Breast epithelium (tissue), 4 donors: ENCODE data around the gene ZACN. TPM values are rescaled to one million over a fixed set of nuclear protein-coding genes. Genes with fewer than 3 reads are reported as not detected.
A peak's percentile ranks its signal among the peaks of the same experiment; 100 is the strongest.

Source experiments
- DNase-seq, 2 donors: peaks; one replicate each; pipeline ENCODE4 v3.0.0-alpha.2; 2019; ENCODE audit warnings: low spot score in 2 of 2
- H3K27ac ChIP-seq, 2 donors: fragments of 200-600 bp; sonication (generic) in 1 of 2; one replicate each; pipeline ENCODE4 v1.5.1; 2016 to 2019; ENCODE audit warnings: mild to moderate bottlenecking in 1 of 2
- H3K27me3 ChIP-seq, 2 donors: fragments of 200-600 bp; sonication (generic) in 1 of 2; one replicate each; pipeline versions ENCODE4 v1.5.1 to v1.6.0; 2017 to 2019; ENCODE audit warnings: control low read depth in 1 of 2, mild to moderate bottlenecking in 1 of 2
- H3K36me3 ChIP-seq: fragments of 200-600 bp; one replicate; pipeline ENCODE4 v1.5.1; 2019
- H3K4me1 ChIP-seq, 2 donors: fragments of 200-600 bp; sonication (generic); one replicate each; pipeline ENCODE4 v1.5.1; 2016 to 2019; ENCODE audit warnings: control low read depth in 1 of 2
- H3K4me3 ChIP-seq, 3 donors: fragments of 200-600 bp; sonication (generic); 1 replicate in 2 of 3; 2 replicates in 1 of 3; pipeline ENCODE4 v1.5.1; 2016 to 2019; ENCODE audit warnings: mild to moderate bottlenecking in 3 of 3, moderate library complexity in 2 of 3
- H3K9me3 ChIP-seq, 2 donors: fragments of 200-600 bp; sonication (generic) in 1 of 2; one replicate each; pipeline ENCODE4 v1.5.1; 2016 to 2019; ENCODE audit warnings: control low read depth in 1 of 2
- CTCF ChIP-seq, 3 donors: fragments of 450-650 bp; IDR thresholded peaks; one replicate each; pipeline ENCODE4 v1.5.1; 2016 to 2017; ENCODE audit warnings: antibody characterized with exemption in 3 of 3, mild to moderate bottlenecking in 3 of 3, moderate library complexity in 3 of 3
- POLR2A ChIP-seq: fragments of 450-650 bp; IDR thresholded peaks from one replicate; pipeline ENCODE4 v1.6.1; 2016; ENCODE audit warnings: antibody characterized with exemption, mild to moderate bottlenecking, moderate library complexity
- POLR2AphosphoS5 ChIP-seq, 3 donors: sonication (generic); formaldehyde crosslinking; IDR thresholded peaks; one replicate each; pipeline ENCODE4 v1.6.1; 2017; ENCODE audit warnings: antibody characterized with exemption in 3 of 3
- intact Hi-C: fragments of 100-400 bp; cut with DNase I; formaldehyde crosslinking; loops from one replicate; pipeline ENCODE4 v1.15.1; 2023; ENCODE audit warnings: low total_unique reads
- total RNA-seq, 3 donors: library from RNA; depleted of rRNA; stranded (reverse); fragments of >200 nt; gene quantifications; one replicate each; pipeline ENCODE4 v1.1.0, GENCODE V29; 2016

The ZACN gene
- total RNA-seq, 3 donors from 2014 or later = not detected

- no peaks in the 10 kb centered on the region for H3K4me1 ChIP-seq
- peaks cover 5% of the 10 kb centered on the region for H3K36me3 ChIP-seq
These were observed 10.9 kb downstream of the ZACN start for GRCh38 chr17:76089680-76090516.

GRCh38 chr17:76090517-76091129 lies 11.6 kb downstream of the ZACN start:
- Histone ChIP-seq H3K36me3 (no peaks in the 10 kb centered on the region), H3K4me3 (no peak overlapping the region), H3K4me1 (no peaks in the 10 kb centered on the region), H3K27ac (peak overlapping the region; percentile 52 to 64), H3K9me3 (no peaks in the 10 kb centered on the region), H3K27me3 (no peaks in the 10 kb centered on the region)
- intact Hi-C loops = no loop called here
- TF ChIP-seq POLR2A = no peak
- TF ChIP-seq CTCF (IDR thresholded peaks at IDR 0.05) = no peak
- TF ChIP-seq POLR2AphosphoS5 (IDR thresholded peaks at IDR 0.05) = no peak
- DNase-seq = no peak

More at GRCh38 chr17:76089680-76090516, 10.9 kb downstream of the ZACN start:
- DNase-seq = no peak
- peak overlapping the region; percentile 52 to 64 for H3K27ac ChIP-seq
- no peaks in the 10 kb centered on the region for H3K9me3 ChIP-seq
- H3K27me3 ChIP-seq = no peaks in the 10 kb centered on the region
- no peak overlapping the region for H3K4me3 ChIP-seq
- intact Hi-C loops = no loop called here
- TF ChIP-seq POLR2AphosphoS5 (IDR thresholded peaks at IDR 0.05) (no peak), POLR2A (no peak), CTCF (IDR thresholded peaks at IDR 0.05) (no peak)

GRCh38 chr17:76091526-76092286 lies 12.7 kb downstream of the ZACN start:
- no peaks in the 10 kb centered on the region for H3K4me1 ChIP-seq
- intact Hi-C loops = no loop called here
- DNase-seq = no peak
- no peaks in the 10 kb centered on the region for H3K27me3 ChIP-seq
- TF ChIP-seq POLR2A = no peak
- no peak for TF ChIP-seq CTCF (IDR thresholded peaks at IDR 0.05)
- no peak for TF ChIP-seq POLR2AphosphoS5 (IDR thresholded peaks at IDR 0.05)
- H3K4me3 ChIP-seq = no peak overlapping the region
- no peaks in the 10 kb centered on the region for H3K9me3 ChIP-seq
- peak overlapping the region; percentile 52 to 64 for H3K27ac ChIP-seq
- H3K36me3 ChIP-seq = no peaks in the 10 kb centered on the region

- intact Hi-C loops = no loop called here
- H3K27me3 ChIP-seq = no peaks in the 10 kb centered on the region
- TF ChIP-seq CTCF (IDR thresholded peaks at IDR 0.05) (no peak), POLR2AphosphoS5 (IDR thresholded peaks at IDR 0.05) (no peak), POLR2A (no peak)
- no peaks in the 10 kb centered on the region for H3K4me1 ChIP-seq
- H3K36me3 ChIP-seq = no peaks in the 10 kb centered on the region
- no peak overlapping the region for H3K4me3 ChIP-seq
- no peak overlapping the region for H3K27ac ChIP-seq
- no peak for DNase-seq
- no peaks in the 10 kb centered on the region for H3K9me3 ChIP-seq
These were observed 13.8 kb downstream of the ZACN start for GRCh38 chr17:76092526-76093413.
